Tibial nerve (tissue), 4 donors: Measurements from ENCODE around the gene WNT5A. TPM values are rescaled to one million over a fixed set of nuclear protein-coding genes. Genes with fewer than 3 reads are reported as not detected.

Experiments used
- DNase-seq, 2 donors: peaks; one replicate each; pipeline ENCODE4 v3.0.0-alpha.2; 2019; ENCODE audit warnings: low spot score in 2 of 2
- H3K27ac ChIP-seq, 4 donors: fragments of 200-600 bp; sonication (generic) in 3 of 4; one replicate each; pipeline ENCODE4 v1.5.1; 2017 to 2019; ENCODE audit warnings: mild to moderate bottlenecking in 1 of 4
- H3K27me3 ChIP-seq, 2 donors: fragments of 200-600 bp; sonication (generic) in 1 of 2; one replicate each; pipeline versions ENCODE4 v1.5.1 to v1.6.0; 2017 to 2019
- H3K36me3 ChIP-seq, 3 donors: fragments of 200-600 bp; sonication (generic); one replicate each; pipeline ENCODE4 v1.5.1; 2018 to 2019
- H3K4me1 ChIP-seq, 4 donors: fragments of 200-600 bp; sonication (generic) in 3 of 4; one replicate each; pipeline ENCODE4 v1.5.1; 2017 to 2019
- H3K4me3 ChIP-seq, 4 donors: fragments of 200-600 bp; sonication (generic) in 3 of 4; one replicate each; pipeline ENCODE4 v1.5.1; 2017 to 2019; ENCODE audit warnings: mild to moderate bottlenecking in 1 of 4, moderate library complexity in 1 of 4
- H3K9me3 ChIP-seq, 4 donors: fragments of 200-600 bp; sonication (generic) in 3 of 4; one replicate each; pipeline ENCODE4 v1.5.1; 2017 to 2019
- CTCF ChIP-seq, 5 experiments: fragments of 200-600 bp in 3 of 5; fragments of 450-650 bp in 2 of 5; sonication (generic) in 3 of 5; IDR thresholded peaks; one replicate each; pipeline ENCODE4 v1.5.1; 2016 to 2019; ENCODE audit warnings: antibody characterized with exemption in 5 of 5, mild to moderate bottlenecking in 3 of 5, moderate library complexity in 2 of 5
- EP300 ChIP-seq, 2 donors: sonication (generic); formaldehyde crosslinking; IDR thresholded peaks; one replicate each; pipeline ENCODE4 v1.6.1; 2017; ENCODE audit warnings: antibody characterized with exemption in 2 of 2, mild to moderate bottlenecking in 1 of 2
- POLR2A ChIP-seq, 2 donors: fragments of 450-650 bp; IDR thresholded peaks; one replicate each; pipeline ENCODE4 v1.6.1; 2017; ENCODE audit warnings: antibody characterized with exemption in 2 of 2, mild to moderate bottlenecking in 2 of 2, moderate library complexity in 2 of 2
- WGBS, 2 donors: methylation state at CpG; one replicate each; pipeline ENCODE4 v1.1.5; 2018; 5-methylcytosine and 5-hydroxymethylcytosine counted together
- total RNA-seq, 4 donors: library from RNA; depleted of rRNA; stranded (reverse); fragments of >200 nt; gene quantifications; one replicate each; pipeline ENCODE4 v1.1.0, GENCODE V29; 2016

Gene WNT5A
- total RNA-seq = 10 to 100 TPM in 2 of 4 donors, 1 to 10 TPM in 1, under 1 TPM in 1; 0.30 to 34.5 (median 9.3) TPM

GRCh38 chr3:55486857-55487380, at the start of gene WNT5A:
WNT5A (minus strand) TSS chr3:55487306; CDS start chr3:55486985, 321 bp downstream.
- TF ChIP-seq CTCF (IDR thresholded peaks at IDR 0.05) (no peak), EP300 (IDR thresholded peaks at IDR 0.05) (no peak), POLR2A (IDR thresholded peaks at IDR 0.05) (no peak)
- H3K27ac ChIP-seq = peak within 1 kb of the TSS in 2 of 4 donors; percentile 51 to 65
- H3K4me3 ChIP-seq = peak within 1 kb of the TSS; percentile 39 to 90 (median 52)
- peaks cover 0 to 57% (median 16%) of the 10 kb centered on the region in 4 donors for H3K4me1 ChIP-seq
- peaks cover 0 to 82% of the 10 kb centered on the region in 2 donors for H3K27me3 ChIP-seq
- WGBS, 2 donors = 1 to 2% methylated on average over 31 to 47 of the region's 52 CpGs
- no peaks in the 10 kb centered on the region for H3K9me3 ChIP-seq
- no peak for DNase-seq
- H3K36me3 ChIP-seq = no peaks in the 10 kb centered on the region

GRCh38 chr3:55534876-55535275, 47.8 kb upstream of the WNT5A start:
- WGBS, 2 donors = 86 to 89% methylated on average over 2 of the region's 2 CpGs
- Histone ChIP-seq H3K9me3 (no peaks in the 10 kb centered on the region), H3K4me3 (no peak overlapping the region), H3K4me1 (no peaks in the 10 kb centered on the region), H3K27me3 (no peaks in the 10 kb centered on the region), H3K27ac (no peak overlapping the region), H3K36me3 (no peaks in the 10 kb centered on the region)
- TF ChIP-seq EP300 (IDR thresholded peaks at IDR 0.05) = no peak
- TF ChIP-seq CTCF (IDR thresholded peaks at IDR 0.05) = no peak
- TF ChIP-seq POLR2A (IDR thresholded peaks at IDR 0.05) = no peak
- no peak for DNase-seq

GRCh38 chr3:55532806-55533205, 45.7 kb upstream of the WNT5A start:
- H3K36me3 ChIP-seq = no peaks in the 10 kb centered on the region
- no peaks in the 10 kb centered on the region for H3K27me3 ChIP-seq
- DNase-seq = no peak
- no peak for TF ChIP-seq EP300 (IDR thresholded peaks at IDR 0.05)
- no peak for TF ChIP-seq POLR2A (IDR thresholded peaks at IDR 0.05)
- no peak for TF ChIP-seq CTCF (IDR thresholded peaks at IDR 0.05)
- no peak overlapping the region for H3K4me3 ChIP-seq
- no peak overlapping the region for H3K27ac ChIP-seq
- H3K4me1 ChIP-seq = no peaks in the 10 kb centered on the region
- no peaks in the 10 kb centered on the region for H3K9me3 ChIP-seq
- 97 to 98% methylated on average over 3 of the region's 3 CpGs for WGBS, 2 donors

GRCh38 chr3:55531321-55531720, 44.2 kb upstream of the WNT5A start:
- no peak overlapping the region for H3K4me3 ChIP-seq
- no peaks in the 10 kb centered on the region for H3K4me1 ChIP-seq
- no peaks in the 10 kb centered on the region for H3K9me3 ChIP-seq
- H3K36me3 ChIP-seq = no peaks in the 10 kb centered on the region
- no peak overlapping the region for H3K27ac ChIP-seq
- 39 to 47% methylated on average over 1 of the region's 1 CpG for WGBS, 2 donors
- H3K27me3 ChIP-seq = no peaks in the 10 kb centered on the region
- TF ChIP-seq CTCF (IDR thresholded peaks at IDR 0.05) = no peak
- TF ChIP-seq POLR2A (IDR thresholded peaks at IDR 0.05) = no peak
- TF ChIP-seq EP300 (IDR thresholded peaks at IDR 0.05) = no peak
- no peak for DNase-seq

GRCh38 chr3:55527361-55527760, 40.3 kb upstream of the WNT5A start:
- 96 to 97% methylated on average over 4 of the region's 4 CpGs for WGBS, 2 donors
- Histone ChIP-seq H3K9me3 (no peaks in the 10 kb centered on the region), H3K27ac (no peak overlapping the region), H3K27me3 (no peaks in the 10 kb centered on the region), H3K4me1 (peaks cover 0 to 3% (median 0%) of the 10 kb centered on the region in 4 donors), H3K36me3 (no peaks in the 10 kb centered on the region), H3K4me3 (no peak overlapping the region)
- TF ChIP-seq CTCF (IDR thresholded peaks at IDR 0.05) = no peak
- DNase-seq = no peak
